IPS-20b (cell line): ENCODE results near the gene ST8SIA3.
"Not testable (repeated sequence)": the region's sequence is repeated elsewhere in the genome, so short reads cannot be mapped to it uniquely, and the experiment has no call there.

Source experiments
- H3K27ac ChIP-seq: one replicate; pipeline ENCODE4 v1.5.1; 2013; ENCODE audit warnings: low read length
- H3K27me3 ChIP-seq: 2 replicates; pipeline ENCODE4 v1.6.1; 2013; ENCODE audit warnings: mild to moderate bottlenecking, low read length, inconsistent platforms; ENCODE audit not compliant: insufficient read depth
- H3K36me3 ChIP-seq: 2 replicates; pipeline ENCODE4 v1.6.1; 2013; ENCODE audit warnings: low read depth, mild to moderate bottlenecking, inconsistent platforms, low read length, moderate library complexity; ENCODE audit not compliant: insufficient read depth
- H3K4me1 ChIP-seq: 2 replicates; pipeline ENCODE4 v1.6.1; 2013; ENCODE audit warnings: mild to moderate bottlenecking, control low read depth, inconsistent platforms, low read length, moderate library complexity; ENCODE audit not compliant: insufficient read depth
- H3K4me3 ChIP-seq: 2 replicates; pipeline ENCODE4 v1.5.1; 2013; ENCODE audit warnings: mild to moderate bottlenecking, low read length, inconsistent platforms
- H3K9ac ChIP-seq: 2 replicates; pipeline ENCODE4 v1.6.1; 2013; ENCODE audit warnings: low read depth, mild to moderate bottlenecking, inconsistent platforms, low read length, moderate library complexity
- H3K9me3 ChIP-seq: 2 replicates; pipeline ENCODE4 v1.6.1; 2013; ENCODE audit warnings: mild to moderate bottlenecking, low read depth, low read length, inconsistent platforms; ENCODE audit not compliant: insufficient read depth

The ST8SIA3 gene

DNA sequence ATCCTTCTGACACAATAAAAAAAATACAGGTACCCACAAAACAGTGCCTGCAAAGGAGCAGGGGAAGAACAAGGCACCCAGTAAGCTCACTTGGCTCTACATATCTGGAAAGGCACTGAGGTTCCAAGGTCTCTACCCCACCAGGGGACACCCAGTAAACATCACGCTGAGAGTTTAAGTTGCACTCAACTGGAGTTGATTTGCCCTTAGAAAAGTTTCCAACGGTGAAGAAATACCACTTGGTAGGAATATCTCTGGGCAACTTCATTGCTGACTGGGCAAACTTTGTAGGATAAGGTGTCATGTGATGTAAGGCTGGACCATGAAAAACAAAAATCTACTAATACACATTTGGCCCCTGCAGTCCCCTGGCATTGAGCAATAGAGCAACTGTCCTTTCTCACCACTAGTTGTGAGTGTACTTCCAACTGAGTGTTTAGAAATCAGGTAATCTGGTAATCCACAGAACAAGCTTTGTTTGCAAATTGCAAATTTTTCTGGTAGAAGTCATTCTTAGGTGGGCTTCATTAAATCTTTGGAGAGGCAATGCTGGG, 14.2 kb downstream of the ST8SIA3 start:
- Histone ChIP-seq H3K9me3 (no peaks in the 10 kb centered on the region), H3K27me3 (no peaks in the 10 kb centered on the region), H3K27ac (no peak overlapping the region), H3K4me1 (no peaks in the 10 kb centered on the region), H3K36me3 (no peaks in the 10 kb centered on the region), H3K4me3 (no peak overlapping the region), H3K9ac (no peak overlapping the region)

DNA sequence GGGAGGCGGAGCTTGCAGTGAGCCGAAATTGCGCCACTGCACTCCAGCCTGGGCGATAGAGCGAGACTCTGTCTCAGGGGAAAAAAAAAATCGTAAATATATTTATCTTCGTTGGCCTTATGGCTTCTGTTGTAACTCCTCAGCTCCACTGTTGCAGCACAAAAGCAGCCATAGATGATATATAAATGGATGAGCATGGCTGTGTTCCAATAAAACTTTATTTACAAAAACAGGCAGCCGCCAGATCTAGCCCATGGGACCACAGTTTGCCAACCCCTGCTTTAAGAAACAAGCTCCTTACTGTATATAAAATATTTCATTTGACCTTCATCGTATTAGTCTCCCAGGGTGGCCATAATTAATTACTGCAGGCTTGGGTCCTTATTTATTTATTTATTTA, 20.1 kb downstream of the ST8SIA3 start:
- Histone ChIP-seq H3K9me3 (no peaks in the 10 kb centered on the region), H3K4me3 (no peak overlapping the region), H3K4me1 (no peaks in the 10 kb centered on the region), H3K9ac (no peak overlapping the region), H3K36me3 (no peaks in the 10 kb centered on the region), H3K27me3 (no peaks in the 10 kb centered on the region), H3K27ac (no peak overlapping the region)

DNA sequence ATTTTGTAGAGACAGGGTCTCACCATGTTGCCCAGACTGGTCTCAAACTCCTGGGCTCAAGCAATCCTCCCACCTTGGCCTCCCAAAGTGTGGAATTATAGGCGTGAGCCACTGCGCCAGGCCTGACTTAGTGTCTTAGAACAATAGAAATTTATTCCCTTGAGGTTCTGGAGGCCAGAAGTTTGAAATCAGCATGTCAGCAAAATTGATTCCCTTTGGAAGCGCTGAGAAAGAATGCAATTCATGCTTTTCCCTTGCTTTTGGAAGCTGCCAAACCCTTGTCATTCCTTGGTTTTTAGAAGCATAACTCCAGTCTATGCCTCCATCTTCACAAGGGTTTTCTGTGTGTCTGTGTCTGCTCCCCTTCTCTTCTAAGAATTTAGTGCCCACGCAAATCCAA, 20.7 kb downstream of the ST8SIA3 start:
- Histone ChIP-seq H3K4me3 (no peak overlapping the region), H3K9ac (no peak overlapping the region), H3K36me3 (no peaks in the 10 kb centered on the region), H3K9me3 (no peaks in the 10 kb centered on the region), H3K4me1 (no peaks in the 10 kb centered on the region), H3K27ac (no peak overlapping the region), H3K27me3 (no peaks in the 10 kb centered on the region)

DNA sequence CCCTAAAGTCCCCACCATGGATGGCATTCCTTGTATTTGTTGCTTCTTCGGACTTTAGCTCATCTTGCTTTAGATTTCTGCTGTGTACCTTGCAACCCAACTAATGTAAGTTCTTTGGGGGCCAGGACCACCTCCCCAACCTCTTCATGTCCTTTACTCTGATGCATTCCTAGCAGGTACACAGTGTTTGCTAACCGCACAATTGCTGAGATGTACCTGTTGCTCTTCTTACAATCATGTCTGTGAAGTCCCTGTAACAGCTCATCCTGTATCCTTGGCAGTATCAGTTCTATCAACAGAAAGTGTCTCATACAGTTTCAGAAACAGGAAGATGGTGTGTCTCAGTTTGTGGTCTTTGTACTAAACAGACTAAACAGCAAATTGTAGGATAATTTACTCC, 24.1 kb downstream of the ST8SIA3 start:
- no peak overlapping the region for H3K9ac ChIP-seq
- H3K4me1 ChIP-seq: no peaks in the 10 kb centered on the region
- H3K27ac ChIP-seq: no peak overlapping the region
- no peaks in the 10 kb centered on the region for H3K36me3 ChIP-seq
- H3K9me3 ChIP-seq: no peaks in the 10 kb centered on the region
- H3K27me3 ChIP-seq: no peaks in the 10 kb centered on the region
- no peak overlapping the region for H3K4me3 ChIP-seq

DNA sequence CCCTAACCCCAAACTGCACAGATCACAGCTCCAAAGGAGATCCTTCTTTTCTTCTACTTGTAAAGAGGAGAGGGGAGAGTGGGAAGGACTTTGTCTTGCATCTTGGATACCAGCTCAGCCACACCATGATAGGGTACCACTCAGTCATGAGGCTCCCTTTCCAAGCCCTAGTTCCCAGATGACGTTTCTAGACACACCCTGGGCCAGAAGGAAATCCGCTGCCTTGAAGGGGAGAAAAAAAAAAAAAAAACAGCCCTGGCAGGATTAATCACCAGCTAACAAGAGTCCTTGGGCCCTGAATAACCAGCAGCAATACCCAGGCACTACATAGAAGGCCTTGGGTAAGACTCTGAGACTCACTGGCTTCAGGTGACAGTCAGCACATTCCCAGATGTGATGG, 36.9 kb downstream of the ST8SIA3 start:
- Histone ChIP-seq H3K9me3 (no peaks in the 10 kb centered on the region), H3K9ac (no peak overlapping the region), H3K4me3 (no peak overlapping the region), H3K27me3 (no peaks in the 10 kb centered on the region; the same call in 1 of the 2 replicates), H3K27ac (no peak overlapping the region), H3K36me3 (no peaks in the 10 kb centered on the region), H3K4me1 (peaks cover 4% of the 10 kb centered on the region; the same call in 1 of the 2 replicates)

DNA sequence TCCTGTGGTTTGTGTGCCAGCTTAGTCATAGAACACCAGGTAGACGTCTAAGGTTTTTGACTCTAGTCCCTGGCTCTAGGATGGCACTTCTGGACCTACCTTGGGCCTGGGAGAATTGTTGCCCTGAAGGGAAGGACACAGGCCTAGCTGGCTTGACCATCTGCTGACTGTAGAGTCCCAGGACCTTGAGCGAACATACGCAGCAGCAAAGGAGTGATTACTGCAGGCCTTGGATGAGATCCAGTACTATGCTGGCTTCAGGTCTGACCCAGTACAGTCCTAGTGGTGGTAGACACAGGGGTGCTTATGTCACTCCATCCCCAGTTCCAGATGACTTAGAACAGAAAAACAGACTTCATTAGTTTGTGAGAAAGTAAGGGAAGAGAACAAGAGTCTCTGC, 37.7 kb downstream of the ST8SIA3 start:
- Histone ChIP-seq H3K27me3 (no peaks in the 10 kb centered on the region; the same call in 1 of the 2 replicates), H3K4me1 (no peaks in the 10 kb centered on the region), H3K36me3 (no peaks in the 10 kb centered on the region), H3K27ac (no peak overlapping the region), H3K4me3 (no peak overlapping the region), H3K9me3 (no peaks in the 10 kb centered on the region), H3K9ac (no peak overlapping the region)

DNA sequence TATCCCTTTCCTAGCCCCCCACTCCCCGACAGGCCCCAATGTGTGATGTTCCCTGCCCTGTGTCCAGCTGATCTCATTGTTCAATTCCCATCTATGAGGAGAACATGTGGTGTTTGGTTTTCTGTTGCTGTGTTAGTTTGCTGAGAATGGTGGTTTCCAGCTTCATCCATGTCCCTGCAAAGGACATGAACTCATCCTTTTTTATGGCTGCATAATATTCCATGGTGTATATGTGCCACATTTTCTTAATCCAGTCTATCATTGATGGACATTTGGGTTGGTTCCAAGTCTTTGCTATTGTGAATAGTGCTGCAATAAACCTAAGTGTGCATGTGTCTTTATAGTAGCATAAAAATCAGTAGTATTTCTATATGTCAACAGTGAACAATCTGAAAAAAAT, 42.4 kb downstream of the ST8SIA3 start:
- not testable (repeated sequence) for H3K9ac ChIP-seq

DNA sequence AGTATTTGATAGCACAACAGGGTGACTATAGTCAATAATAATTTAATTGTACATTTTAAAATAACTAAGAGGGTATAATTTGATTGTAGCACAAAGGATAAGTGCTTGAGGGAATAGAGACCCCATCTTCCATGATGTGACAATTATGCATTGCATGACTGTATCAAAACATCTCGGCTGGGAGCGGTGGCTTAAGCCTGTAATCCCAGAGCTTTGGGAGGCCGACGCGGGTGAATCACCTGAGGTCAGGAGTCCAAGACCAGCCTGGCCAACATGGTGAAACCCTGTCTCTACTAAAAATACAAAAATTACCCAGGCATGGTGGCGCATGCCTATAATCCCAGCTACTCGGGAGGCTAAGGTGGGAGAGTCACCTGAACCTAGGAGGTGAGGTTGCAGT, 44.5 kb downstream of the ST8SIA3 start:
- H3K27ac ChIP-seq, H3K36me3 ChIP-seq, H3K9ac ChIP-seq, H3K27me3 ChIP-seq, H3K4me1 ChIP-seq, H3K4me3 ChIP-seq, H3K9me3 ChIP-seq: not testable (repeated sequence)

More for the DNA sequence above, 42.4 kb downstream of the ST8SIA3 start:
- not testable (repeated sequence) for H3K27me3 ChIP-seq, H3K4me3 ChIP-seq, H3K9me3 ChIP-seq, H3K4me1 ChIP-seq, H3K36me3 ChIP-seq, H3K27ac ChIP-seq

DNA sequence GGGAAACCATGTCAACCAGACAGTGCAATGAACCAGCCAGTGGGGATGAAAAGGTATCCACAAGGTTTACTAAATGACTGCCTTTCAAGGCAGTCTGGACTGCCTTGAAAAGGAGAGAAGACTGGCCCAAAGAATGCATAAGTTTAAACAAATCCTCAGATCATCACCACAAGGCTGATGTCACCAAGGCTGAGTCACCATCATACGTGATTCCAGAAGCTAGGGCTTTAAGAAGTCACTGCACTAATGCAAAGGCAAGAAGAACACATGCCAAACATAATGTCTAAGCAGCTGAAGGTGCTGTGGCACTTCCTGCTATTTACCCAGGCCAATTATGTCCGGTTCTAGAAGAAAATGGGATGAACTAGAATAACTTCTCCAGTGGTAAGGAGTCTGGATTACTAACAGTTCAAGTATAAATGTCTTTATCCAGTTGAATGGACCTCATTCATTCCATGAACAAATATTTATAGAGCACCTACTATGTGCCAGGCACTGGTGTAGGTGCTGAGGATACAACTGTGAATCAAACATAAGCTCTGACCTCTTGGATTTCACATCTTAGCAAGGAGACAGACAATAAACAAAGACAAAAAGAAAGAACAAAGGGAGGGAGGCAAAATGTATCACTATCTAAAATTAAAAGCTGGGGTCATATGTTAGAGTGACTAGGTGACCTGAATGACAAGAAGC, 45.2 kb downstream of the ST8SIA3 start:
- H3K9me3 ChIP-seq: no peaks in the 10 kb centered on the region
- no peaks in the 10 kb centered on the region for H3K27me3 ChIP-seq

DNA sequence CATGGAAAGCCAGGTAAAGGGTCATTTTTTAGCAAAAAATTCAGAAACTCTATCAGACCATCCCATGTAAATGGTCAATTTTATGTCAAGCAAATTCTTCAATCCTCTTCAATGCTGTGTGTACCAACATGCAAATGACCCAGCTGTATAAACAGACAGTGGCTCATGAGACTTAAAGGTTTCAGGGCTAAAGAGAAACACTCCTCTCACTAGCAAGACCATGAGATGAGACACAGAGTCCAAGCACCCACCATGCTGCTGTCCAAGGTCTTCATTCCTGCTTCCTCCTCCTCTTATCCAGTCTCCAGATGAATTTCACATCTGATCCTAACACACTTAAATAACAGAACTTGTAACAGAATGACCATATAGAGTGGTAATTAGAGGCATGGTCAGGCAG, 52.0 kb downstream of the ST8SIA3 start:
- no peaks in the 10 kb centered on the region for H3K9me3 ChIP-seq
- no peak overlapping the region for H3K27ac ChIP-seq
- H3K4me1 ChIP-seq: no peaks in the 10 kb centered on the region
- H3K4me3 ChIP-seq: no peak overlapping the region
- H3K27me3 ChIP-seq: no peaks in the 10 kb centered on the region; the same call in 1 of the 2 replicates
- H3K9ac ChIP-seq: no peak overlapping the region
- no peaks in the 10 kb centered on the region for H3K36me3 ChIP-seq

More for the DNA sequence above, 45.2 kb downstream of the ST8SIA3 start:
- Histone ChIP-seq H3K36me3 (no peaks in the 10 kb centered on the region), H3K4me3 (no peak overlapping the region), H3K9ac (no peak overlapping the region), H3K27ac (no peak overlapping the region), H3K4me1 (no peaks in the 10 kb centered on the region)

DNA sequence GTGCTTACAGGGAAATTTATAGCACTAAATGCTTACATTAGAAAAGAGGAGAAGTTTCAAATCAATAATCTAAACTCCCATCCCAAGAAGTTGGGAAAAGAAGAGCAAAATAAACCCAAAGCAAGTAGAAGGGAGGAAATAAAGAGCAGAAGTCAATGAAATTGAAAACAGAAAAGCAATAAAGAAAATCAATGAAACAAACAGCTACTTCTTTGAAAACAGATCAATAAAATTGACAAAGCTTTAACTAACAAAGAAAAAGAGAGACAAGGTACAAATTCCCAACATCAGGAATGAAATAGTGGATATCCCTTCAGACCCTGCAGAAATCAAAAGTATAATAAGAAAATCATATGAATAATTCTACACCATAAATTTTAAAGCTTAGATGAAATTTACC, 57.3 kb downstream of the ST8SIA3 start:
- Histone ChIP-seq H3K9me3 (no peaks in the 10 kb centered on the region), H3K36me3 (no peaks in the 10 kb centered on the region), H3K4me3 (no peak overlapping the region), H3K27me3 (peaks cover 5% of the 10 kb centered on the region; the same call in 1 of the 2 replicates), H3K9ac (no peak overlapping the region), H3K27ac (no peak overlapping the region), H3K4me1 (no peaks in the 10 kb centered on the region)

DNA sequence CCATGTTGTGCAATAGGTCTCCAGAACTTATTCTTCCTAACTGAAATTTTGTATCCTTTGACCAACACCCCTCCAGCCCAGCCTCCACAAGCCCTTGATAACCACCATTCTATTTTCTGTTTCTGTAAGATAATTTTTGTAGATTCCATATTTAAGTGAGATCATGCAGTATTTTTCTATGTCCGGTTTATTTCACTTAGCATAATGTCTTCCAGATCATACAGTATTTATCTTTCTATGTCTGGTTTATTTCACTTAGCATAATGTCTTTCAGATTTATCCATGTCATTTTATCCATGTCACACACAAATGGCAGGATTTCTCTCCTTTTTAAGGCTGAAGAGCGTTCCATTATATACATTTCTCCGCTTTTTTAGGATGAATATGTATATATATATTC, 58.4 kb downstream of the ST8SIA3 start:
- no peaks in the 10 kb centered on the region for H3K36me3 ChIP-seq
- no peak overlapping the region for H3K4me3 ChIP-seq
- no peak overlapping the region for H3K27ac ChIP-seq
- H3K9ac ChIP-seq: no peak overlapping the region
- no peaks in the 10 kb centered on the region for H3K4me1 ChIP-seq
- H3K9me3 ChIP-seq: no peaks in the 10 kb centered on the region
- peaks cover 5% of the 10 kb centered on the region; the same call in 1 of the 2 replicates for H3K27me3 ChIP-seq
